ENCODE measurements around the gene TP53AIP1.

The TP53AIP1 gene

DNA sequence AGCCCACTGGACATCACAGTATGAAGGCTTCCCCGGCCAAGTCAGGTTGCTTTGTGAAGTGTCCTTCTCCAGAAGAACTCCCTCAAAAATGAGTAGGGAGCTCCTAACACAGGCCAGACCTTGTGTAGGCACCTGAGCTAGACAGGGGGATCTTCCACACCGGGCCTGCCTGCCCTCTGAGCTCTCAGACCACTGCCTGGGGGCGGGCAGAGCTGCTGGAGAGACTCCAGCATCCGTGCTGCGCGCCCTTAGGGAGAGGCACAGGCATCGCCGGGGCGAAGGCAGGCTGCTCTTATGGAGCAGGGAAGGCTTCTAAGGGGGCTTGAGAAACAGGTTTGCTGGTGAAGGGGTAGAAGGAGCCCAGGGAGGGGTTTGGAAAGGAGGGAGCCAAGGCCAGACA, 47.1 kb downstream of the TP53AIP1 start:
- DNase-seq (ENCODE audit: low read depth): no peak
- H3K4me3 ChIP-seq (ENCODE audit: low read length): no peak overlapping the region
- TF ChIP-seq, protein P1, sequence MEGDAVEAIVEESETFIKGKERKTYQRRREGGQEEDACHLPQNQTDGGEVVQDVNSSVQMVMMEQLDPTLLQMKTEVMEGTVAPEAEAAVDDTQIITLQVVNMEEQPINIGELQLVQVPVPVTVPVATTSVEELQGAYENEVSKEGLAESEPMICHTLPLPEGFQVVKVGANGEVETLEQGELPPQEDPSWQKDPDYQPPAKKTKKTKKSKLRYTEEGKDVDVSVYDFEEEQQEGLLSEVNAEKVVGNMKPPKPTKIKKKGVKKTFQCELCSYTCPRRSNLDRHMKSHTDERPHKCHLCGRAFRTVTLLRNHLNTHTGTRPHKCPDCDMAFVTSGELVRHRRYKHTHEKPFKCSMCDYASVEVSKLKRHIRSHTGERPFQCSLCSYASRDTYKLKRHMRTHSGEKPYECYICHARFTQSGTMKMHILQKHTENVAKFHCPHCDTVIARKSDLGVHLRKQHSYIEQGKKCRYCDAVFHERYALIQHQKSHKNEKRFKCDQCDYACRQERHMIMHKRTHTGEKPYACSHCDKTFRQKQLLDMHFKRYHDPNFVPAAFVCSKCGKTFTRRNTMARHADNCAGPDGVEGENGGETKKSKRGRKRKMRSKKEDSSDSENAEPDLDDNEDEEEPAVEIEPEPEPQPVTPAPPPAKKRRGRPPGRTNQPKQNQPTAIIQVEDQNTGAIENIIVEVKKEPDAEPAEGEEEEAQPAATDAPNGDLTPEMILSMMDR (conservative IDR thresholded peaks at IDR 0.05; ENCODE audit: low read length): no peak

- DNase-seq (ENCODE audit: low read depth): no peak
- no peak overlapping the region for H3K4me3 ChIP-seq (ENCODE audit: low read length)
- TF ChIP-seq, protein P1 (conservative IDR thresholded peaks at IDR 0.05; ENCODE audit: low read length): no peak
Observed at GRCh38 chr11:128894685-128895084, 48.0 kb downstream of the TP53AIP1 start.

DNA sequence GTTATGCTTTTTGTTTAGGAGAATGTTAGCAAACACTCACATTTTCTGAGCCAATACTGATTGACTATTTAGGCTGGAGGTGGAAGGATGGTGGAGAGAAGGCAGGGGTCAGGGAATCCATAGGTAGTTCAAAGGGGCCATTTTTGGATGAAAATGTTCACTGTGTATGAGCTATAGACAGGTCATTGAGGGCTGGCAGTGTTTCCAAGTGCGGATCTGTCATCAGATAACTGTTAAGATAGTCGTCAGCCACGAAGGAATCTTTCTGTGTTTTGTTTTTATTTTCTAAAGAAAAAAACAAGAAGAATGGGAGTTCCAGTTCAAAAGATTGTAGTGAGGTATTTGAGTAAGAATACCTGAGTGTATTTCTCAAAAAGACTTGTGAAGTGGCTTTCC, 48.4 kb downstream of the TP53AIP1 start:
- TF ChIP-seq, protein P1 (conservative IDR thresholded peaks at IDR 0.05; ENCODE audit: low read length): no peak
- no peak overlapping the region for H3K4me3 ChIP-seq (ENCODE audit: low read length)
- no peak for DNase-seq (ENCODE audit: low read depth)

DNA sequence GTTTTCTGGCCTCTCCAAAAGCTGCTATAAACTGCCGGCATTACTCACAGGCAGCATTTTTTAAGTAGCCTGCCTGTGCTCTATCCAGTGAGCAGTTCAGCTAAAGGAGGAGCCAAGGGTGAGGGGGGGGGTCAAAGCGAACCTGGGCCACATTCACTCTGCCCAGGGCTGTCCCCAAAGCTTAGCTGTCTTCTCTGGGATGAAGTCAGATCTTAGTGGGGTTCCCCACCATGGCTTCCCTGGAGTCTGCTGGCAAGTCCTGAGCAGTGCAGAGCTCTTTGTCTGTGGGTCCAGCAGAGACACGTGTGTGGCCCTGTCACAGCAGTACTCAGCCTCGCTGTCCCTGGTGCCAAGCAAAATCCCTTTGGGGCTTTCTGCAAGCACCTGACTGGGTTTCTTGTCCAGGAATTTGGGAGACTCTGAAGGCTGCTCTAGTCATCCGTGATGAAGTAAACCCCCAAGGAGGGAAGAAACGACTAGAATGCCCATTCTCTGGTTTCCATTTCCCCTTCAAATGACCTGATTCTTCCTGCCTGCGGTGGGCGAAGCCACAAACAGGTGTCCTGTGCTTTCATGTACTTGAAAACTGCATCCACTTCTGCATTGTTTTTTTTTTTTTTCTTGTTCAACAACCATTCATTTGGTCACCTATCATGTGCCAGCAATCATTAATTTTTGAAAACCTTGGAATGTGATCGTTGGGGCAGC, 48.9 kb downstream of the TP53AIP1 start:
- TF ChIP-seq, protein P1 (conservative IDR thresholded peaks at IDR 0.05; ENCODE audit: low read length): no peak
- no peak for DNase-seq (ENCODE audit: low read depth)
- H3K4me3 ChIP-seq (ENCODE audit: low read length): no peak overlapping the region

- H3K4me3 ChIP-seq (ENCODE audit: low read length): no peak overlapping the region
- TF ChIP-seq, protein P1 (conservative IDR thresholded peaks at IDR 0.05; ENCODE audit: low read length): no peak
- no peak for DNase-seq (ENCODE audit: low read depth)
Observed at GRCh38 chr11:128892866-128893565, 49.7 kb downstream of the TP53AIP1 start.

- no peak overlapping the region for H3K4me3 ChIP-seq (ENCODE audit: low read length)
- TF ChIP-seq, protein P1 (conservative IDR thresholded peaks at IDR 0.05; ENCODE audit: low read length): no peak
- no peak for DNase-seq (ENCODE audit: low read depth)
Observed at GRCh38 chr11:128891913-128892398, 50.7 kb downstream of the TP53AIP1 start.
